IPS DF 6.9 (cell line): ENCODE measurements around the gene NKX1-1.

Experiments used
- DNase-seq: peaks from one replicate; pipeline ENCODE4 v3.0.0-alpha.2; 2013; ENCODE audit warnings: low read depth, low spot score
- H3K27ac ChIP-seq: one replicate; pipeline ENCODE4 v1.5.1; 2013; ENCODE audit warnings: low read length, control low read depth
- H3K27me3 ChIP-seq: 2 replicates; pipeline ENCODE4 v1.6.1; 2013; ENCODE audit warnings: mild to moderate bottlenecking, low read length; ENCODE audit not compliant: control insufficient read depth, insufficient read depth
- H3K36me3 ChIP-seq: 2 replicates; pipeline ENCODE4 v1.6.1; 2013; ENCODE audit warnings: low read length; ENCODE audit not compliant: control insufficient read depth, insufficient read depth
- H3K4me1 ChIP-seq: 2 replicates; pipeline ENCODE4 v1.6.1; 2013; ENCODE audit warnings: low read length; ENCODE audit not compliant: control insufficient read depth, insufficient read depth
- H3K4me3 ChIP-seq: 2 replicates; pipeline ENCODE4 v1.5.1; 2013; ENCODE audit warnings: mild to moderate bottlenecking, low read length
- H3K9me3 ChIP-seq: 2 replicates; pipeline ENCODE4 v1.6.1; 2013; ENCODE audit warnings: low read length, inconsistent platforms; ENCODE audit not compliant: control insufficient read depth, insufficient read depth
- WGBS: extraction: QIAGEN DNeasy Blood & Tissue Kit; methylation state at CpG from one replicate; pipeline ENCODE4 v1.1.7; 2013; ENCODE audit warnings: mixed read lengths, missing lambda C conversion rate; ENCODE audit not compliant: insufficient read length, insufficient coverage; 5-methylcytosine and 5-hydroxymethylcytosine counted together

NKX1-1 gene

GRCh38 chr4:1364217-1364616, 42.0 kb downstream of the NKX1-1 start:
- H3K27me3 ChIP-seq: no peaks in the 10 kb centered on the region
- H3K36me3 ChIP-seq: peaks cover 8% of the 10 kb centered on the region; the same call in 1 of the 2 replicates
- no peak for DNase-seq
- H3K9me3 ChIP-seq: no peaks in the 10 kb centered on the region
- no peaks in the 10 kb centered on the region for H3K4me1 ChIP-seq
- H3K4me3 ChIP-seq: no peak overlapping the region
- no peak overlapping the region for H3K27ac ChIP-seq
- WGBS: no CpG with 5 or more reads among the region's 18 CpGs

- no peaks in the 10 kb centered on the region for H3K4me1 ChIP-seq
- no peaks in the 10 kb centered on the region for H3K27me3 ChIP-seq
- DNase-seq: no peak
- no peak overlapping the region for H3K27ac ChIP-seq
- no CpG with 5 or more reads among the region's 11 CpGs for WGBS
- no peaks in the 10 kb centered on the region for H3K9me3 ChIP-seq
- H3K36me3 ChIP-seq: peaks cover 11% of the 10 kb centered on the region
- H3K4me3 ChIP-seq: no peak overlapping the region
Observed at GRCh38 chr4:1363513-1363912, 42.7 kb downstream of the NKX1-1 start.

GRCh38 chr4:1362521-1362920, 43.7 kb downstream of the NKX1-1 start:
- Histone ChIP-seq H3K4me3 (no peak overlapping the region), H3K36me3 (peaks cover 12% of the 10 kb centered on the region), H3K27ac (no peak overlapping the region), H3K9me3 (no peaks in the 10 kb centered on the region), H3K27me3 (no peaks in the 10 kb centered on the region), H3K4me1 (no peaks in the 10 kb centered on the region)
- DNase-seq: no peak
- no CpG with 5 or more reads among the region's 17 CpGs for WGBS

GRCh38 chr4:1362046-1362445, 44.2 kb downstream of the NKX1-1 start:
- no peak overlapping the region for H3K27ac ChIP-seq
- H3K27me3 ChIP-seq: no peaks in the 10 kb centered on the region
- H3K36me3 ChIP-seq: peaks cover 16% of the 10 kb centered on the region
- no peak for DNase-seq
- H3K4me1 ChIP-seq: no peaks in the 10 kb centered on the region
- H3K4me3 ChIP-seq: no peak overlapping the region
- WGBS: no CpG with 5 or more reads among the region's 10 CpGs
- no peaks in the 10 kb centered on the region for H3K9me3 ChIP-seq

- WGBS: no CpG with 5 or more reads among the region's 18 CpGs
- Histone ChIP-seq H3K36me3 (peaks cover 19% of the 10 kb centered on the region), H3K4me1 (no peaks in the 10 kb centered on the region), H3K27ac (no peak overlapping the region), H3K4me3 (no peak overlapping the region), H3K27me3 (no peaks in the 10 kb centered on the region), H3K9me3 (no peaks in the 10 kb centered on the region)
- DNase-seq: no peak
Observed at GRCh38 chr4:1361431-1361830, 44.8 kb downstream of the NKX1-1 start.

GRCh38 chr4:1360423-1361283, 45.6 kb downstream of the NKX1-1 start:
- Histone ChIP-seq H3K27ac (no peak overlapping the region), H3K4me1 (no peaks in the 10 kb centered on the region), H3K27me3 (no peaks in the 10 kb centered on the region), H3K4me3 (no peak overlapping the region), H3K9me3 (no peaks in the 10 kb centered on the region), H3K36me3 (peaks cover 20% of the 10 kb centered on the region)
- no peak for DNase-seq
- WGBS: no CpG with 5 or more reads among the region's 29 CpGs

- Histone ChIP-seq H3K9me3 (no peaks in the 10 kb centered on the region), H3K27ac (no peak overlapping the region), H3K4me3 (no peak overlapping the region), H3K36me3 (peaks cover 24% of the 10 kb centered on the region), H3K4me1 (no peaks in the 10 kb centered on the region), H3K27me3 (no peaks in the 10 kb centered on the region)
- WGBS: no CpG with 5 or more reads among the region's 16 CpGs
- DNase-seq: no peak
Observed at GRCh38 chr4:1359976-1360375, 46.3 kb downstream of the NKX1-1 start.

GRCh38 chr4:1359144-1359501, 47.1 kb downstream of the NKX1-1 start:
- no peak for DNase-seq
- Histone ChIP-seq H3K4me3 (no peak overlapping the region), H3K4me1 (no peaks in the 10 kb centered on the region), H3K27ac (no peak overlapping the region), H3K27me3 (no peaks in the 10 kb centered on the region), H3K9me3 (no peaks in the 10 kb centered on the region), H3K36me3 (peaks cover 30% of the 10 kb centered on the region)
- no CpG with 5 or more reads among the region's 14 CpGs for WGBS

GRCh38 chr4:1358421-1359143, 47.7 kb downstream of the NKX1-1 start:
- DNase-seq: no peak
- no peak overlapping the region for H3K27ac ChIP-seq
- H3K9me3 ChIP-seq: no peaks in the 10 kb centered on the region
- no peaks in the 10 kb centered on the region for H3K27me3 ChIP-seq
- WGBS: no CpG with 5 or more reads among the region's 38 CpGs
- H3K4me1 ChIP-seq: no peaks in the 10 kb centered on the region
- peaks cover 30% of the 10 kb centered on the region for H3K36me3 ChIP-seq
- H3K4me3 ChIP-seq: no peak overlapping the region

- H3K9me3 ChIP-seq: no peaks in the 10 kb centered on the region
- no peaks in the 10 kb centered on the region for H3K27me3 ChIP-seq
- no peak overlapping the region for H3K4me3 ChIP-seq
- no peak for DNase-seq
- no peaks in the 10 kb centered on the region for H3K4me1 ChIP-seq
- no CpG with 5 or more reads among the region's 27 CpGs for WGBS
- peaks cover 36% of the 10 kb centered on the region for H3K36me3 ChIP-seq
- no peak overlapping the region for H3K27ac ChIP-seq
Observed at GRCh38 chr4:1357356-1358248, 48.6 kb downstream of the NKX1-1 start.
